ENCODE results near the gene C10orf62.
"Not testable (repeated sequence)": the region's sequence is repeated elsewhere in the genome, so short reads cannot be mapped to it uniquely, and the experiment has no call there.

Gene C10orf62

DNA sequence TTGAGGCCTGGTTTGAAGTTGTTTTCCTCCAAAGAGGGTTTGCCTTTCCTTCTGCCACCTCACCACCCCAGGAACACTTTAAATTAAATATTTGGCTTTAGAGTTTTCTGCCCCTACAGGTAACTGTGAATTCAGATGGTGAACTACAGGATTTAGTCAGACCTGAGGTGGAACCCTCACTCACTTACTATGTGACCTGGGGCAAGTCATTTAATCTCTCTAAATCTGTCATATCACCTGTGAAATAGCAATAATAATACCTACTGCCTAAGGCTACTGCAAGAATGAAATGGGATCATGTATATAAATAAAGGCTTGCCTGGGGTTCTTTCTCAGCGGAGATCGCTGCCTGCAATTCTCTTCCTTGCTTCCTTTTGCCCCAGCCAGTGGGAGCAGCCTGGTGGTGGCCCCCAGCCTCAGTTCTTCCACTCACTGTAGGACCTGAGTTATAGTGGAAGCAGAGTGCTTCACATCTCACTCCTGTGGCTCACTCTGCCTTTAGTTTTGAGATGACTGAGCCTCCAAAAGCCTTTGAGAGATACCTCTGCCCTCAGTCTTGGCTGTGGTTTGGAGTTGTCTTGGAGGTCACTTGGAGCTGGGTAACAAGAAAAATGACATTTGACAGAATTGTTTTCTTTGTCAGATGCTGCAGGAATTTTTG, 23.1 kb upstream of the C10orf62 start:
- DNase-seq: no peak

DNA sequence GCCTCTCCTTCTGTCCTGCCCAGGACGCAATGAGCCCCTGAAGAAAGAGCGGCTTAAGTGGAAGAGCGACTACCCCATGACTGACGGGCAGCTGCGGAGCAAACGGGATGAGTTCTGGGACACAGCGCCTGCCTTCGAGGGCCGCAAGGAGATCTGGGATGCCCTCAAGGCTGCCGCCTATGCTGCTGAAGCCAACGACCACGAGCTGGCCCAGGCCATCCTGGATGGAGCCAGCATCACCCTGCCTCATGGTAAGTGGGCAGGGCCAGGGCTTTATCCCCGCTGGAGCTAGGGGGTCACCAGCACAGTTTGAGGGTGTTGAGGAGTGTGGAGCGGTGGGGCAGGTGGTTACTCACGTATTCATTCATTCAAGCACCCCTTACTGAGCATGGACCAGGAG, 21.6 kb upstream of the C10orf62 start:
- DNase-seq: no peak

DNA sequence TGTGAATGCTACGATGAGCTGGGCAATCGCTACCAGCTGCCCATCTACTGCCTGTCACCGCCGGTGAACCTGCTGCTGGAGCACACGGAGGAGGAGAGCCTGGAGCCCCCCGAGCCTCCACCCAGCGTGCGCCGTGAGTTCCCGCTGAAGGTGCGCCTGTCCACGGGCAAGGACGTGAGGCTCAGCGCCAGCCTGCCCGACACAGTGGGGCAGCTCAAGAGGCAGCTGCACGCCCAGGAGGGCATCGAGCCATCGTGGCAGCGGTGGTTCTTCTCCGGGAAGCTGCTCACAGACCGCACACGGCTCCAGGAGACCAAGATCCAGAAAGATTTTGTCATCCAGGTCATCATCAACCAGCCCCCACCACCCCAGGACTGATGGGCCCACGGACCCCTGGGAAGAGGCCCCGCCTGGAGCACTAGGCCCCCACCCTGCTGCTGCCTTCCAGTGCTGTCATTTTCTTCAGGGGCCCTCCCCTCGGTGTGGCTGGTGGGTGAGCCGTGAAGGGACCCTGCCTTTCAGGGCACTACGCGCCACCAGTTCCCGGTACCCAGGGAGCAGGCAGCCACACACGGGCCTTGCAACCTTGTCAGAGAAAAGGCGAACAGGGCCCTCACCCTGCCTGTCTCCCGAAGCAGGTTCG, 19.3 kb upstream of the C10orf62 start:
- no peak for DNase-seq

DNA sequence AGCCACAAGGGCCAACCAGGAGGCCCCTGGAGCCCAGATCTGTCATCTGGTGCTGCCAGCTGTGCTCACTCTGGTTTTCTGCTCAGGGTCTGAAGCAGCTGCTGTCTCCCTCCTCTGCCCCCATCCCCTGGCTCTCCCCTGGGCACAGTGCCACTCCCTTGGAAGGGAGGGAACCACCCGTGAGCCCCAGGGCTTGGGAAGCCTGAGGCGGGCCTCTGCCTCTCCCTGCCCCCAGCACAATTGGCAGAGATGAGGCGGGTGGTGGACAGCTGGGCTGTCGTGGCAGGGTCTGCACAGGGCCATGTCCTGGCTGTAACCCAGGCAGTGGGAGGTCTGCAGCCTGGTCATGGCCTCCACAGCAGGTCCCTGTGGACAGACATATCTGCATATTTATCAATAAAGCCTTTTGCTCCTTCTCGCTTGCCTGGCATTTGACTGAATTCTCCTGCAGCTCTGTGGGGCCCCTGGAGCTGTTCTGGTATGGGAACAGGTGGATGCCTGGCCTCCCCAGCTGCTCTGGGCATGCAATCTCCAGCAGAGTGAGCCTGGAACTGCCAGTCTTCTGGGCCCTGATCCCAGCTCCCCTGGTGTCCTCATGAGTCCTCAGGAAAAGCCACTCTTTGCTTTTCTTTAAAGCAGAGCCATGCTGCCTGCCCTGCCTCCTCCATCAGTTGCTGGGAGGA, 18.6 kb upstream of the C10orf62 start:
- DNase-seq: no peak

GRCh38 chr10:97571622-97572021, 17.9 kb upstream of the C10orf62 start:
- DNase-seq: no peak

GRCh38 chr10:97572214-97572989, 17.1 kb upstream of the C10orf62 start, which contains the start of gene ANKRD2:
ANKRD2 (plus strand) TSS chr10:97572779; CDS start chr10:97572789, 10 bp downstream.
- DNase-seq: peak; percentile 57

GRCh38 chr10:97573021-97573420, 16.5 kb upstream of the C10orf62 start:
- no peak for DNase-seq

- DNase-seq: no peak
Measured at GRCh38 chr10:97573672-97574071, 15.8 kb upstream of the C10orf62 start.

DNA sequence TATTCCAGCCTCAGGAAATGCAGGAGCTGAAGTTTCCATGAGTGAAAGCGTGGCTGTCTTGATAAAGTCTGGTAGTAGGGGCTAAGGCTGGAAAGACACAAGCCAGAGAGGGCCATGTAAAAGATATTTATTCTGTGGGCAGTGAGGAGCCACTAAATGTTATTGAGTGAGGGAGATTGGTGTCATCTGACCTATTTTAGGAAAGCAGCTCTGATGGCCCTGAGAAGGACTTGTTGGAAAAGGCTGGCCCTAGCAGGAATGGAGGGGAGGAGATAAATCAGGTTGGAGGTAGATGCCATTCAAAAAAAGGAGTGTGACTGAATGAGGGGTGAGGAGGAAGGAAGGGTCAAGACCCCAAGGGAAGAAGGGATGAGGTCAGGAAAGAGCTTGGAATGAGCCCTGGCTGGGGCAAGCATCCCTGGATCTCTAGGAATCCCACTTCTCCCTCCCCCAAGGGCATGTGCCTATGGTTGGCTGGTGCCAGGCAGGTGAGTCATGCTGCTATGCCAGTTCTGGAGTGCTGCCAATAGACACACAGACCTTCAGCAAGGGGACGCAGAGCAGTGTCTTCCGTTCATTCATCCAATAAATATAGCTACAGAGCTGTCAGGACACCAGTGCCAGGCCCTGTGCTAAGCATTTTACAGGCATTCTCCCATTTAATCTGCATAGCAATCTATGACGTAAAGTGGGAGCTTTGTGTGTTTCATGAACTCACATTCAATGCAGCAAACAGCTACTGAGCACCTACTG, 15.0 kb upstream of the C10orf62 start:
- DNase-seq: no peak

GRCh38 chr10:97575127-97575668, 14.3 kb upstream of the C10orf62 start:
- DNase-seq: no peak

DNA sequence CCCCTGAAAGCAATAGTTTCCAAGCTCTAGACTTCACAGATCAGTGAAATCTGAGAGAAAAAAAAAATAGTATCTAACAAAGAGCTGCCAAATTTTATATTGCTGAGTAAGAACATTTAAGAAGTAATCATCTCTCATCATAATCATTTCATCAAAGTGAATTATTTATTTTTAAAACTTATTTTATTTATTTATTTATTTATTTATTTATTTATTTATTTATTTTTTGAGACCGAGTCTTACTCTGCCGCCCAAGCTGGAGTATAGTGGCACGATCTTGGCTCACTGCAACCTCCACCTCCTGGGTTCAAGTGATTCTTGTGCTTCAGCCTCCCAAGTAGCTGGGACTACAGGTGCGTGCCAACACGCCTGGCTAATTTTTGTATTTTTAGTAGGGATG, 13.0 kb upstream of the C10orf62 start:
- DNase-seq: not testable (repeated sequence)

DNA sequence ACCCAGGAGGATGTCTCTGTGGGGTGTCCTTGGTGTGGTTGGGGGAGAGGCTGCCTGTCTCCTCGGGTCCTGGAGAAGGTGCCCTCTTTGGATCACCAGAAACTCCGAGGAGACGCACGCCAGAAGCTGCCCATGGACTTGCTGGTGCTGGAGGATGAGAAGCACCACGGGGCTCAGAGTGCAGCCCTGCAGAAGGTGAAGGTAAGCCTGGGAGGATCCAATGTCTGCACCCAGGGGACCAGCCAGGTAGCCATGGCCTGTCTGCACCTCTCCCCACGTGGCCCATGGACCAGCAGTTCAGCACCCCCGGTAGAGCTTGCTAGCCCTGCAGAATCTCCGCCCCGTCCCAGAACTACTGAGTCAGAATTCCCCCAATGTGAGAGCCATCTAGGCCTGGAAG, 11.8 kb upstream of the C10orf62 start:
- DNase-seq: no peak

- DNase-seq: no peak
Measured at GRCh38 chr10:97578171-97578844, 11.2 kb upstream of the C10orf62 start.

GRCh38 chr10:97580421-97581367, 8.8 kb upstream of the C10orf62 start:
- DNase-seq: no peak

GRCh38 chr10:97582169-97582568, 7.4 kb upstream of the C10orf62 start:
- no peak for DNase-seq

DNA sequence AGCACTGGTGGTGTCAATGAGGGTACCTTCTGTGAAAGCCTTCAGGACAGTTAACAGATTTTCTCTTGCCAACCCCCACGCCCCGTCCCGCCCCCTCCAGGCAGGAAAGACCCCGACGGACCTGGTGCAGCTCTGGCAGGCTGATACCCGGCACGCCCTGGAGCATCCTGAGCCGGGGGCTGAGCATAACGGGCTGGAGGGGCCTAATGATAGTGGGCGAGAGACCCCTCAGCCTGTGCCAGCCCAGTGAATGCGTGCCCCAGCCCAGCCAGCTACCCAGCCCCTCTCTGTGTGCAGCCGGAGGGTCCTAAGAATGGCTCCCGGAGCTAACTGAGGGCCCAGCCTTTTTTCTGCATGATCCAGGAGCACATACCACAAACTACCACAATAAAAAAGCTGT, 6.0 kb upstream of the C10orf62 start:
- DNase-seq: no peak

DNA sequence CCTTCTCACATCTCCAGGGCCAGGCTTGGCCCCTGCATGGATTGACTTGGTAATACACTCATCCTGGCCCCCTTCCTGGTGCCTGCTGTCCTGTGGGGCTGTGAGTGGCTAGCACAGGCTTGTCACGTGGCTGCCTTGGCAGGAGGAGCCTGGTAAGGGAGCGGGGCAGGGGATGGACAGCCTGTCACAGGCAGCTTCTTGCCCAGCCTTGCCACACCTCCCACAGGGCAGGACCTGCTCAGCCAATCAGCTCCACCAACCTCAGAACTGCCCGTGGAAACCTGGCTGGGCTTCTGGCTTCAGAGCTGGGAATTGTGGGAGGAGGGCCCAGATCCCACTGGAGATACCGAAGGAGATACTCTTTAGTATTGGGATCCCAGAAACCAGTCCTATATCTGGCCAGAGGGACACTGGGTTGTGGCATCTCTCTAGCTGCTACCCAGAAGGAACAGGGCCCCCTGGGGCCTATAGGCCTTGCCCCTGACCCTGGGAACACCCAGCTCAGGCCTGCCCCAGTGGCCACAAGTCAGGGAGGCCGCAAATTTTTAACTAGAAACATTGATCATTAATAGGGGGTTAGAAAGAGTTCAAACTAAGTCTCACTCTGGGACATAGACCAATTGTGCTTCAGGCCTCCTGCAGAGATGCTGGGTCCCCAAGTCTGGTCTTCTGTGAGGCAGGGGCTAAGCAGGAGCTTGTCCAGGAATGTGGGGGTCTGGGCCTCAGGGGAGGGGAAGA, 5.3 kb upstream of the C10orf62 start, which contains the start of gene HOGA1:
HOGA1 (plus strand) TSS at position 330 of the 738 bp plus-strand sequence; CDS start at position 645, 315 bp downstream.
- no peak for DNase-seq

GRCh38 chr10:97584798-97585438, 4.6 kb upstream of the C10orf62 start:
- no peak for DNase-seq

- no peak for DNase-seq
Measured at GRCh38 chr10:97585439-97585811, 4.1 kb upstream of the C10orf62 start.
